NCI-H2171 treated with DMSO at 0.1 percent for 48 hours (cell line): ENCODE data around the gene DNAH14.

Experiments used
- DNase-seq: peaks from one replicate; lab custom pipeline; 2025; lab: John Stamatoyannopoulos, UW

The DNAH14 gene

DNA sequence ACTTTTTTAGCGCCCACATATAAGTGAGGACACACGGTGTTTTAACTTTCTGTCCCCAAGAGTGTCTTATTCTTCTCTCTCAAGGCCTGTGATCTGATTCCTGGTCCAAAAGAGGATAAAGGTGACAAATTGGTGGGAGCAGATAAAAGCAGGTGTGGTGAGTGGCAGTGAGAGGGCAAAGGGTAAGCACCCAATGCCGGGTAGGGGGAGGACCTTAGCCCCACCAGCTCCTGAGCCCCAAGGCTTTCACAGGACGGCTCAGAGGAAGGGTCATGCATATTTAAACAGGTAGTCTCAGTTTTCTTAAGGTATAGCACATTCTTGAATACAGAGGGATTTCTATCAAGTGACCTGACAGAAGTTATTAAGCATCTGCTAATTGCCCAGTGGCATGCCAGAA is 478.8 kb downstream of the DNAH14 start:
- no peak for DNase-seq

DNA sequence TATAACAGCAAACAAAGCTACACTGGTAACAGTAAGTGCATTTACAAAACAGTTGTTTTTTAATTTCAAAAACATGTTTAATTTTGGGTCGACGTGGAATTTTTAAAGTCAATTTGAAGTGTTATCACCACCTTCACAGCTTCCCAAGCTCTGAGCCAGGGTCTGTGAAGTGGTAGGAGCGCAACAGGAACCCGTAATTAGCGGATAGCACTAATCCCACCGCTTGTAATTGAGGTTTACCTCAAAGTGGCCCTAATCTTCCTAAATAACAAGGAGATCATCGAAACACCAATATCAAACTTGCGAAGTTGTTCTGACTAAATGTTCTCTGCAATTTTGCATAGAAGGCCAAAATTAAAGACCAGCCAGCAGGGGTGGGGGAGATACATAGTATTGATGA is 479.6 kb downstream of the DNAH14 start:
- no peak for DNase-seq

GRCh38 chr1:225410036-225410435 is 480.6 kb downstream of the DNAH14 start:
- no peak for DNase-seq

- no peak for DNase-seq
Observed at GRCh38 chr1:225412321-225412720, 482.8 kb downstream of the DNAH14 start.

GRCh38 chr1:225412803-225413351 is 483.4 kb downstream of the DNAH14 start:
- DNase-seq: no peak

GRCh38 chr1:225413708-225414375 is 484.4 kb downstream of the DNAH14 start:
- no peak for DNase-seq

- no peak for DNase-seq
Observed at GRCh38 chr1:225415307-225415706, 485.8 kb downstream of the DNAH14 start.

GRCh38 chr1:225415967-225416745 is 486.7 kb downstream of the DNAH14 start:
- DNase-seq: no peak

GRCh38 chr1:225418059-225418458 is 488.6 kb downstream of the DNAH14 start:
- DNase-seq: no peak

DNA sequence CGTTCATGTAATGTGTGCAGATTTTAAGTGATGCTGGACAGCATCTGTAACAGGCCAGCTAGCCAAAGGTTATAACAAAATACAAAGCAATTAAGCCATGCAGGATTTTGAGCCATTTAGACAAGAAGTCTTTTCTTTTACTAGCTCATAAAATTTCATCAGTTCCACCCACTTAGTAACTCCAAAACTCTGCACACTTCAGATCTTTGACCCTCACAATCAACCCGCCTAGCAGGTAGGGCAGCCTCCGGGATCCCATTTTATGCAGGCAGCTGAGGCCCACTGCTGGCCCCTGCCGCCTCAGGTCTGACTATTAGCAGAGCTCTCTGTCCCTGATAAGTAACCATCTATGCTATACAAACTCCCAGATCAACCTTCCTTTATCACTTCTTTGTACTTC is 489.1 kb downstream of the DNAH14 start:
- no peak for DNase-seq

- DNase-seq: no peak
Observed at GRCh38 chr1:225422031-225422605, 492.6 kb downstream of the DNAH14 start.

DNA sequence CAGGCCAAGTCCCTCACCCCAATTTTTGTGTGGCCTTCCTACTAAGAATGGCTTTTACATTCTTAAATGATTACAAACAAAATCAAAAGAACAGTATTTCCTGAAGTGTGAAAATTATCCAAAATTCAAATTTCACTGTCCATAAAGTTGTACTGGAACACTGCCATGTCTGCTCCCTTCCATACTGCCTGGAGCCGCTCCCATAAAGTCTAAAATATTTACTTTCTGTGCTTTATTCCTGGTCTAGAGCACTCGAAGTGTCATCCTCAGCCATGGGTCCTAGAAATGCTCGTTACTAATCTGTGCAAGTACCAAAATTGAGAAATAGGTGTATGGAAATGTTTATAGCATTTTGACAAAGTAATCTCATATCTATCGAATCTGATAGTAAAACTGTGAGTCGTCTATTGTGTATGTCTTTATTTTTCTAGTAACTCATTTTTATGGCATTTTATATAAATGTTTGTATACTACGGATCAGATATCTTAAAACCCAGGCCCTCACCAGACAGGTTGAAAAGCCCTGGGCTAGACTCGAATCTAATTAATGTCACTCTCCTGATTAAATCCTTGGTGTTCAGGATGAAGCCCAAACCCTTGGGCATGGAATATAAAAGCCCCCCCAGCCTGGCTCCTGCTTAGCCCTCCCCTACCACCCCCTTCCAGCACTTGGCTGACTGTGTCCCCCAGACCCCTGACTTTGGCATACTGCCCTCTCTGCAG is 493.5 kb downstream of the DNAH14 start:
- DNase-seq: no peak

- DNase-seq: no peak
Observed at GRCh38 chr1:225423518-225423855, 494.0 kb downstream of the DNAH14 start.

- DNase-seq: no peak
Observed at GRCh38 chr1:225424562-225425200, 495.2 kb downstream of the DNAH14 start.

DNA sequence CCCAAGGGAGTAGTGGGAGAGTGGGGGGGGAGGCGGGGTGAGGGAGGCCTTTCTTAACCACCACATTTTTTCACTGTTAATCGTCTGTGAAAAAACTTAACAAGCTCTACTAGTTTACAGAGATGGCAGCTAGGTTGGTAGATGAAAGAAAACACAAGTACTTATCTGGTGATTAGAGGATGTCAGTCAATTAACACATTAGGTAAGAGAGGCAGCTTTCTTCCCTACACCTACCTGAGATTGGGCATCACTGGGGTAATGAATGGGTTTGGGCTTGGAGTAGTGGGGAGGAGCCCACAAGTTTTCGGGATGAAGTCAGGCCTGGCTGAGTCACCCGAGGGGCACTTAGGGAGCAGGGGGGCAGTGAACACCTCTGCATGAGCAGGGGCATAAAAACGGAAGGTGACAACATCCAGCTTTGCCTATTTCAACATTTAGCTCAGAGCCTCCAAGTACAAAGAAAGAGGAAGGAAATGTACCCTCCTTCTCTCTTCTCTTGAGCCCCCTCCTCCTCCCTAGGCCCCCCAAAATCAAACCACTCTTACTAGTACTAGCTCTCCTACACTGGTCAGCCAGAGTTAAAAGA is 495.8 kb downstream of the DNAH14 start:
- DNase-seq: no peak

DNA sequence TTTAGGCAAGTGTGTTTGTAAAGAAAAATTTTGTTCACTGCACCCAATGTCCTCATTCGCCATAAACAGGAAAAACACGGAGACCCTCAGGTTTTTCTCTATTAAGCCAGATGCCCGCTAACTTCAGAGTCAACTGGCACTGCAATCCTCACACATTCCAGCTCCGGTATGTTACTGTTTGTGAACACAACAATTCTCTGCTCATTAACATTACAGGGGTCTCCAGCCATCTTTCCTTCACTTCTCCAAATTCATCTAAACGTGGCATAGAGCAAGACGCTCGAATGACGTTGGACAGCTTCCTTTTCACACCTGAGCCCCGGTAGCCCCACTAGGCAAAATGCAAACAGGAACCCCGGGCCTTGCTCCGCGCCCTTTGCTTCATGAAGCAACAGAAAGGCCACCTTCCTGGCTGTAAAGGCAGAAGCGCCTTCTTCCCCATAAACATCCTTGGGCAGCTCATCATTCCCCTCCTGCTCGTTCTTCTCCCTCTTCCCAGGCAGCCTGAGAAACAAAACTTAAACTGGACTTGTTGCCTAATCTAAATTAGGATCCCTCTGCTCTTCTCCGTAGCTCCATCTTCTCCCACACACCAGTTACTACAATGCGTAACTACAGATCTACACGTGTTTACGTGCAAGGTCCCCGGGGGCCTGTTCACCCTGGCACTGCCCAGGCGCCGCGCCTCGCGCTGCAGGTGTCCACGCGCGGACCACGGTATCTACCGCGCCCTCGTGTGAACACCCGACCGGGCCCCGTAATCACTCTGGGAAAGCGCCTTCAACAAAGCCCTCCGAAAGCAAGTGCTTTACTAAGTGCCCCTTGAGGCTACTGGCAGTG is 497.1 kb downstream of the DNAH14 start:
- DNase-seq: peak; percentile 57

- DNase-seq: no peak
Observed at GRCh38 chr1:225427235-225428067, 498.0 kb downstream of the DNAH14 start, which contains the start of gene LBR. TSS of gene LBR (minus strand) at chr1:225428038. CDS start at chr1:225424075, 3,963 bp downstream.

- DNase-seq: peak; percentile 94
Observed at GRCh38 chr1:225428068-225428880, 498.8 kb downstream of the DNAH14 start.
